Measurements from ENCODE around the gene B4GALT7.

The B4GALT7 gene

GRCh38 chr5:177594071-177594470 is 5.9 kb upstream of the B4GALT7 start:
- DNase-seq, result no peak

DNA sequence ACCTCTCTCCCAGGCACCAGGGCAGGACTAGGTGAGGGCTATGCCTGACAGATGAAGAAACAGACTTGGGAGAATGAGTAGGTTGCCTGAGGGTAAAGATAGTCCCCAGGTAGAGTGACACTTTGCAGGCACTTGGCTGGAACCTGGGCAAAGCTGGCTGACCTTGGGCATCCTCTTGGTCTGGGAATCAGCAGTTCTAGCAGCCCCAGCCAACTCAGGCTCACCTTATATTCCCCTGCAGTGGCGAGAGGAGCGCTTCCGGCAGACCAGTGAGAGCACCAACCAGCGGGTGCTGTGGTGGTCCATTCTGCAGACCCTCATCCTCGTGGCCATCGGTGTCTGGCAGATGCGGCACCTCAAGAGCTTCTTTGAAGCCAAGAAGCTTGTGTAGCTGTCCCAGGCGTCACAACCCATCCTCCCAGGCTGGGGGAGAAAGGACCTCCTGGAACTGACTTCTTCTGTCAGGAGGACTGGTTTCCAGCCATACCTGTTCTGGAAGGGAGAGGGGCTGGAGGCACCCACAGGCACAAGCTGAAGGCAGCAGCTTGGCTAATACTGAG is 4.8 kb upstream of the B4GALT7 start:
- DNase-seq, result no peak

DNA sequence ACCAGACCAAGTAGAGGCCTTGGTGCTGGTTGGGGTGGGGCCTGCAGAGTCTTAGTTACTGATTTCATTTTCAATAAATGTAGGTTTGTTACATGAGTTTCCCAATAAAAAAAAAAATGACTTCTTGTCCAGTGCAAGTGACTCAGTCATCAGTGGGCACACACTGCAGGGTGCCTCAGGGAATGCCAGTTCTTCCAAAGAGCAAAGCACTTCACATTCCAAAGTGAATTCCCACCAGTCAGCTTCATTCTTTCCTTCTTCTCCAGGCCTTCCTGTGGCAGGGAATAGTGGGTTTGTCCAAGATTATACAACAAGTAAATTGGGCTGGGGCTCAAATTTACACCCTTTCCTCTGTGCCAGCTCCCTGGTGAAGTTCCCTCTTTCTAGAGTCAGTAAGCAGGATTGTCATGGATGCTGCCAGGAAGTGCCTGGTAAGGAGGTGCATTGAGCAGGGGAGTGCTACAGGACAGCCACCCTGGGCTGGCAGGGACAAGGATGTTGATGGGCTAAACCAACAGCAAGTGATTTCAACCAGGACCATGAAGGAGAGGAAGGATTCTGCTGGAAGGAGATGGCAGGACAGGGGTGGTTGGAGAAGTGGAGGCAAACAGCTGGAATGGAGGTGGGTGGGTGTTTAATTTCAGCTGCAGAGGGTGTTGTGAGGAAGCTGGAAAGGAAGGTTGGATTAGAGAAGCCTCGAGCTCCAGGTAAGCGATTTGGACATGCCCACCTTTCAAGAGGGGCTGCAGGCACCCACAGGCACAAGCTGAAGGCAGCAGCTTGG is 3.7 kb upstream of the B4GALT7 start:
- DNase-seq, result no peak

DNA sequence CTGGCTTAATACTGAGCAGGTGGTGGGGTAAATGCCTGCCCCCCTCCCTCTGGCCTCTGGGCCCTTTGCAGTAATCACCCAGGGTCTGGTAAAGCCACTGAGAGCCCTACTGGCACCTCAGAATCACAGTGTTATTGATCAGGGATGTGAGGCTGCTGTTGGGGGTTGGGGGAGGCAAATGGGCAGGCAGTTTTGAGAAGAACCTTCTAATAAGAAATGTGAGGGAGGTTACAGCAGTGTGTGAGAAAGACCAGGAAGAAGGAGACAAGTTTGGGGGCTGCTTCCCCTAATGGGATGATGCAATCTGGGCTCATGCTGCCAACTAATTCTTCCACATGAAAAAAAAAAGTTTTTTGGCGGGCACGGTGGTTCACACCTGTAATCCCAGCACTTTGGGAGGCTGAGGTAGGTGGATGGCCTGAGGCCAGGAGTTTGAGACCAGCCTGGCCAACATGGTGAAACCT is 3.1 kb upstream of the B4GALT7 start:
- DNase-seq, result no peak

DNA sequence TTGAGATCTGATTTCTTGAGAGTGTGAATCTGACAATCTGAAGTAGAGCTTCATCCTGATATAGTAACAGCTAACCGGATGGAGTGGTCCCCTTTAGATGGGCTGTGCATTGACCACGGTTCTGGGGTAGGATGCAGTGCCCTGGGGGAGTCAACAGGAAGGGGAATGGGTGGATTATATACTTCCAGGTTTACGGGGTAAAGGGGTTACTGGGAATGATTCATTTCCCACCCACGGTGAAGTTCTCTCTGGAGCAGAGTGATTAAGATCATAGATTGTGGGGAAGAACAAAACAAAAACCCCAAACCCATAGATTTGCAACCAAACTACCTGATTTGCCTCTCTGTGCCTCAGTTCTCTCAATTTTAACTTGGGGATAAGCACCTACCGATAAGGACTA is 1.5 kb upstream of the B4GALT7 start:
- DNase-seq, result no peak

- DNase-seq, result no peak
Observed at GRCh38 chr5:177600508-177601018, 631 bp downstream of the B4GALT7 start.

DNA sequence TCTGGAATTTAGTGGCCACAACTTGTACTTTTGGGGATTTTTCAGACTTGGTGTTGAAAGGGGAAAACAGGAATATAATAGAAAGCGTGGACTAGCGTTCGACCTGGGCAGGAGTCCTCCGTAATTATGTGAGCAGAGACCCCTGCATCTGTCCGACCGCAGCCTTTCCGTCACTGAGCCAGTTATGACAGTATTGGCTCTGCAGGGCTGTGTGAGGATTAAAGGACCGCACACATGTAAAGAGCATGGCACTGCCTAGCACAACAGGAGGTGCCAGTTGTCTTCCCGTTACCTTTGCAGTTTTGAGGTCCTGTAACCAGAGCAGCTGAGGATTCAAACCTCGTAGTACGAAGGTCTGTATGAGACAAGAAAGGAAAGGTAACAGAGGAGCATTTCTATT is 1.2 kb downstream of the B4GALT7 start:
- no peak for DNase-seq

- DNase-seq, result no peak
Observed at GRCh38 chr5:177601577-177602457, 1.9 kb downstream of the B4GALT7 start.

DNA sequence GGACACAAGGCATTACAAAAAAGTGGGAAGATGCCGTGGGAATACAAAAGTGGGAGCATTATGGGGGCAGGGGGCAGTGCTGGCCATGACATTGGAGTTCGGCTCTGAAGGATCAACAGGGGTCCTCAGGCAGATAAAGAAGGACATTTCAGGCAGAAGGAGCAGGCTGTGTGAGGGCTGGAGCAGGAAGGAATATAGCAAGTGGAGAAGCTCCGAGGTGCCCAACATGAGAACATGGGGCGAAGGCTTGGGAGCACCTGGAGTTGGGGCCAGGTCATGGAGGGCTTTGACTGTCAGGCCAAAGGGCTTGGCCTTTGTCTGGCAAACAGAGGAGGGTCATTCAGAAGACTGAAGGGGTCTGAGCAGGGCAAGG is 2.5 kb downstream of the B4GALT7 start:
- DNase-seq, result no peak

DNA sequence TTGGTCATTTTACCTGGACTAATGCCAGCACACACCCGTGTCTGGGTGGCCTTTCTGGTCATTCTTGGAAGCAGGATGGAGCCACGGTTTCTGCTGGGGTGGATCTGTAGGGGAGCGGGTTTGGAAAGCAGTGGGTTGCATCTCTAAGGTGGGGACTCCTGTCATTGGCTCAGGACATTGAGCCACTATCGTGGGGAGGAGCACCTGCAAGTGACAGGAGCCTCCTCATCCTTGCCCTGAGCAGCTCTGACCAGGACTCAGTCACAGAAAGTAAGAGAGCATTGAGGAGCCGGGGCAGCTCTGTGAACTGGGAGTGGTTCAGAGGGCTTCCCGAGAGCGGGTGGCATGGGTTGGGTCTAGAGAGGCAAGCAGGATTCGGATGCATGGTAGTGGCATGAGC is 3.7 kb downstream of the B4GALT7 start:
- DNase-seq, result no peak

GRCh38 chr5:177604116-177604521 is 4.2 kb downstream of the B4GALT7 start:
- no peak for DNase-seq

GRCh38 chr5:177604656-177605055 is 4.7 kb downstream of the B4GALT7 start:
- DNase-seq, result no peak

DNA sequence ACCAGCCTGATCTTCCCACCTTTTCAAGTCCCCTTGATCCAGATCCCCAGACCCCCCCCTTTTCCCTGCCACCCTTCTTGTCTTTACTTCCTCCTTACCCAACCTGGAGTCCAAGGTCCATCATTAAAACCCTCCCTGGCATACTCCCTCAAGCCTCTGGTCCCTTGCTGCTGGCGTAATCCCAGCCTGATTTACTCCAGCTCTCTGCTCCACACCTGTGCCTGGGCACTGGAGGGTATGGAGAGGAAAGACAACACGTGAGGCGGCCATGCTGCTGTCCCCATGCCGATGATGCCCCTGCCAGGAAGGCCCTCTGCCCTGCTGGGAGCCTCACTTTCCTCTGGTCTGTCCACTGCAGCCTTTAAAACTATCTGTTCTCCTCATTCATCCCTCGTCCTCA is 5.1 kb downstream of the B4GALT7 start:
- no peak for DNase-seq

- no peak for DNase-seq
Observed at GRCh38 chr5:177605667-177606066, 5.7 kb downstream of the B4GALT7 start.

GRCh38 chr5:177606071-177607051 is 6.4 kb downstream of the B4GALT7 start:
- DNase-seq, result no peak

DNA sequence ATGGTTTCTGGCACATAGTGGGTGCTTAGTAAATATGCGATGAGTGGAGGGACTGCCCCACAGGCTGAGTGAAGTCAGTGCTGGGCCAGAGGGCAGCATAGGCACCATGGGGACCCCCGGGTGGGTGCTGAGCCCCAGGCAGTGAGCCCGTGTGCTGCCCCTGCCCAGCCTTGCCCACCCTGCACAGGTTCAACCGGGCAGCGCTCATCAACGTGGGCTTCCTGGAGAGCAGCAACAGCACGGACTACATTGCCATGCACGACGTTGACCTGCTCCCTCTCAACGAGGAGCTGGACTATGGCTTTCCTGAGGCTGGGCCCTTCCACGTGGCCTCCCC is 7.2 kb downstream of the B4GALT7 start:
- DNase-seq, result no peak

DNA sequence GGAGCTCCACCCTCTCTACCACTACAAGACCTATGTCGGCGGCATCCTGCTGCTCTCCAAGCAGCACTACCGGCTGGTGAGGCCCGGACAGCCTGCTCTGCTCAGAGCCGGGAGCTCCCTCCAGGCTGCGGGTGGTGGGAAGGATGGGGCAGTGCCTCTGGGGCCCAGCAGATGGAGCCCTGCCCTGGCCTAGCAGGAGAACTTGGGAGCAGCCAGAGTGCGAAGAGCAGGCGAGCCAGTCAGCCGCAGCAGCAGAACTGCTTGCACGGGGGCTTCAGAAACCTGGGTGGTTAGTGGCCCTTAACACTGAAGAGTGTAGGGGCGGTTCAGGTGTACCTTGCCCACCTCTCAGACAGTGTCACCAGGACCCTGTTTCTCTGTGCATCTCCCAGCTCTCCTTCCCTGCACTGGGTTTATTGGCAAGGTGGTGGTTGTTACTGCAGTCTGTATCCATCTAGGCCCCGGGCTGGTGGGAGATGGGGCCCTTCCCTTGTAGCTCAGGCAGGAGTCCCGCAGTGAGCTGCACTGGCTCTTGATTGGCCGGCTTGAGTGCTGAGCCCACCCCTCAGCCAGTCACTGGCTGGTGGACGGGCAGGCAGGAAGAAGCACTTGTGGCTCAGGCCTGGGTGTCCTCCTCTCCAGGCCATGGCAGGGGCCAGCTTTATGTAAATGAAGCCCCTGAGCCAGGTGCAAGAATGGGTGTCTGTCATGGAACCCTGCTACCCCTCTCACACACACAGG is 7.7 kb downstream of the B4GALT7 start:
- DNase-seq, result peak; percentile 36

GRCh38 chr5:177608243-177609075 is 8.5 kb downstream of the B4GALT7 start:
- no peak for DNase-seq

GRCh38 chr5:177609076-177610059 is 9.4 kb downstream of the B4GALT7 start:
- DNase-seq, result no peak
